H1 (cell line): Measurements from ENCODE around the gene FKBP10. TPM values are rescaled to one million over a fixed set of nuclear protein-coding genes. Genes with fewer than 3 reads are reported as not detected.

Experiments
- CTCF ChIA-PET: fragments of 300-600 bp; sonication (Branson Sonifier 250); formaldehyde crosslinking; loops from one replicate; lab custom pipeline; 2021; ENCODE audit not compliant: partially characterized antibody; lab: Charles Lee
- POLR2A ChIA-PET: fragments of 300-600 bp; sonication (Branson Sonifier 250); formaldehyde crosslinking; loops from one replicate; lab custom pipeline; 2021; ENCODE audit warnings: inconsistent platforms; ENCODE audit not compliant: partially characterized antibody; lab: Charles Lee
- DNase-seq, 2 experiments: peaks; one replicate each; pipeline versions ENCODE4 v3.0.0 to v3.0.0-alpha.2; 2010 to 2022; ENCODE audit warnings: low spot score in 2 of 2, low read depth in 1 of 2, mixed read lengths in 1 of 2
- FAIRE-seq: peaks from 2 replicates; lab custom pipeline; 2011; peaks lifted over from hg19 to GRCh38; lab: Jason Lieb, UNC
- H2AFZ ChIP-seq: 2 replicates; pipeline ENCODE4 v1.8.1; 2012; ENCODE audit warnings: low read length, inconsistent platforms
- H2AK5ac ChIP-seq: 2 replicates; pipeline ENCODE4 v1.6.1; 2013; ENCODE audit warnings: low read depth, low read length
- H2BK120ac ChIP-seq: replicated peaks from 2 replicates; pipeline ENCODE3; 2013; ENCODE audit warnings: low read depth, low read length, inconsistent platforms
- H2BK12ac ChIP-seq: 2 replicates; pipeline ENCODE4 v1.6.1; 2013; ENCODE audit warnings: low read depth, low read length
- H2BK15ac ChIP-seq: 2 replicates; pipeline ENCODE4 v1.6.1; 2013; ENCODE audit warnings: low read length
- H2BK20ac ChIP-seq: 2 replicates; pipeline ENCODE4 v1.6.1; 2013; ENCODE audit warnings: low read length
- H2BK5ac ChIP-seq: 2 replicates; pipeline ENCODE4 v1.6.1; 2013; ENCODE audit warnings: low read depth, low read length
- H3K14ac ChIP-seq: 2 replicates; pipeline ENCODE4 v1.6.1; 2013; ENCODE audit warnings: inconsistent platforms; ENCODE audit not compliant: insufficient read length
- H3K18ac ChIP-seq: 2 replicates; pipeline ENCODE4 v1.6.1; 2013; ENCODE audit warnings: low read length; ENCODE audit errors: extremely low read depth
- H3K23ac ChIP-seq: 2 replicates; pipeline ENCODE4 v1.6.1; 2013; ENCODE audit warnings: inconsistent platforms; ENCODE audit not compliant: insufficient read length
- H3K23me2 ChIP-seq: 2 replicates; pipeline ENCODE4 v1.6.1; 2013; ENCODE audit warnings: low read depth, low read length
- H3K27ac ChIP-seq: 2 replicates; pipeline ENCODE4 v1.6.1; 2011; ENCODE audit warnings: low read depth, low read length, inconsistent platforms
- H3K27me3 ChIP-seq, 4 experiments: replicated peaks in 1 of 4; 1 replicate in 1 of 4; 2 replicates in 3 of 4; pipeline versions ENCODE4 v1.6.1 to v1.8.1; 2011 to 2013; ENCODE audit warnings: low read length in 3 of 4, mild to moderate bottlenecking in 3 of 4, inconsistent platforms in 2 of 4, mixed read lengths in 2 of 4, moderate library complexity in 1 of 4; ENCODE audit not compliant: control insufficient read depth in 3 of 4, insufficient read depth in 3 of 4; ENCODE audit errors: extremely low read depth in 1 of 4
- H3K36me3 ChIP-seq, 4 experiments: 2 replicates each; pipeline versions ENCODE4 v1.6.1 to v1.8.1; 2011 to 2013; ENCODE audit warnings: mild to moderate bottlenecking in 4 of 4, low read length in 3 of 4, moderate library complexity in 2 of 4, control low read depth in 1 of 4, inconsistent platforms in 1 of 4; ENCODE audit not compliant: insufficient read depth in 4 of 4, control insufficient read depth in 2 of 4
- H3K4ac ChIP-seq: replicated peaks from 2 replicates; pipeline ENCODE3; 2013; ENCODE audit warnings: low read length, low read depth, mixed read lengths, inconsistent platforms; ENCODE audit not compliant: insufficient read length
- H3K4me1 ChIP-seq, 4 experiments: replicated peaks in 1 of 4; 1 replicate in 1 of 4; 2 replicates in 3 of 4; pipeline versions ENCODE4 v1.6.1 to v1.8.1; 2011 to 2013; ENCODE audit warnings: low read length in 3 of 4, inconsistent platforms in 2 of 4, mixed read lengths in 1 of 4; ENCODE audit not compliant: insufficient read depth in 4 of 4, control insufficient read depth in 3 of 4
- H3K4me2 ChIP-seq, 2 experiments: 2 replicates each; pipeline versions ENCODE4 v1.6.1 to v1.8.1; 2011 to 2013; ENCODE audit warnings: low read depth in 2 of 2, low read length in 2 of 2, control low read depth in 1 of 2, inconsistent platforms in 1 of 2, mild to moderate bottlenecking in 1 of 2; ENCODE audit not compliant: insufficient read depth in 1 of 2
- H3K4me3 ChIP-seq, 4 experiments: fragments of 200-600, 300-600 bp in 1 of 4; sonication (generic), shearing (Covaris generic), sonication (Bioruptor Twin) in 1 of 4; 2 replicates each; pipeline versions ENCODE4 v1.5.1 to v1.8.1; 2011 to 2016; ENCODE audit warnings: low read length in 4 of 4, low read depth in 3 of 4, control low read depth in 2 of 4, inconsistent platforms in 2 of 4, mild to moderate bottlenecking in 2 of 4, mixed read lengths in 1 of 4, moderate library complexity in 1 of 4; ENCODE audit not compliant: insufficient read depth in 2 of 4; ENCODE audit errors: extremely low read depth in 1 of 4
- H3K56ac ChIP-seq: replicated peaks from 2 replicates; pipeline ENCODE3; 2013; ENCODE audit warnings: low read depth, mild to moderate bottlenecking, mixed read lengths, low read length, inconsistent platforms; ENCODE audit not compliant: insufficient read length
- H3K79me1 ChIP-seq: 2 replicates; pipeline ENCODE4 v1.6.1; 2013; ENCODE audit warnings: low read depth, low read length, control low read depth
- H3K79me2 ChIP-seq, 2 experiments: 2 replicates each; pipeline versions ENCODE4 v1.6.1 to v1.8.1; 2012 to 2013; ENCODE audit warnings: low read length in 2 of 2, mild to moderate bottlenecking in 2 of 2, inconsistent platforms in 1 of 2; ENCODE audit not compliant: insufficient read depth in 2 of 2, control insufficient read depth in 1 of 2
- H3K9ac ChIP-seq, 4 experiments: replicated peaks in 1 of 4; 1 replicate in 1 of 4; 2 replicates in 3 of 4; pipeline versions ENCODE4 v1.6.1 to v1.8.1; 2011 to 2013; ENCODE audit warnings: low read depth in 3 of 4, low read length in 3 of 4, control low read depth in 2 of 4, mild to moderate bottlenecking in 2 of 4, moderate library complexity in 2 of 4, inconsistent platforms in 1 of 4; ENCODE audit errors: extremely low read depth in 1 of 4
- H3K9me3 ChIP-seq, 2 experiments: 2 replicates each; pipeline versions ENCODE4 v1.6.1 to v1.8.1; 2012 to 2013; ENCODE audit warnings: mild to moderate bottlenecking in 2 of 2, moderate library complexity in 2 of 2, control low read depth in 1 of 2, inconsistent platforms in 1 of 2, low read depth in 1 of 2, low read length in 1 of 2, mixed read lengths in 1 of 2; ENCODE audit not compliant: insufficient read depth in 2 of 2
- H4K20me1 ChIP-seq, 2 experiments: replicated peaks in 1 of 2; 2 replicates each; pipeline versions ENCODE3 to v1.8.1; 2011 to 2013; ENCODE audit warnings: inconsistent platforms in 2 of 2, low read length in 2 of 2, mild to moderate bottlenecking in 1 of 2; ENCODE audit not compliant: insufficient read depth in 2 of 2, control insufficient read depth in 1 of 2
- H4K5ac ChIP-seq: 2 replicates; pipeline ENCODE4 v1.6.1; 2013; ENCODE audit warnings: low read length, low read depth, mixed read lengths, inconsistent platforms; ENCODE audit not compliant: insufficient read length
- H4K8ac ChIP-seq: 2 replicates; pipeline ENCODE4 v1.8.0; 2013; ENCODE audit warnings: mild to moderate bottlenecking, moderate library complexity, low read length, inconsistent platforms; ENCODE audit not compliant: insufficient read depth; ENCODE audit errors: extremely low read depth
- H4K91ac ChIP-seq: replicated peaks from 2 replicates; pipeline ENCODE3; 2013; ENCODE audit warnings: low read length, mixed read lengths, inconsistent platforms; ENCODE audit not compliant: insufficient read length
- ATF3 ChIP-seq: IDR thresholded peaks from 2 replicates; pipeline ENCODE4 v1.6.1; 2011; ENCODE audit warnings: low read depth, mild to moderate bottlenecking, low read length; ENCODE audit not compliant: insufficient read depth
- BACH1 ChIP-seq: IDR thresholded peaks from 2 replicates; pipeline ENCODE4 v1.6.1; 2012; ENCODE audit warnings: low read length, improper control_type of control experiment
- CBX5 ChIP-seq: fragments of 300-800, 300-1000 bp; sonication (generic); IDR thresholded peaks from 2 replicates; pipeline ENCODE4 v1.7.1; 2016; ENCODE audit warnings: antibody characterized with exemption, low read length, low read depth
- CTCF ChIP-seq, 3 experiments: IDR thresholded peaks; 1 replicate in 2 of 3; 2 replicates in 1 of 3; pipeline versions ENCODE4 v1.5.1 to v1.6.1; 2011; ENCODE audit warnings: low read length in 3 of 3, mild to moderate bottlenecking in 3 of 3, inconsistent platforms in 2 of 3, low read depth in 1 of 3, moderate library complexity in 1 of 3; ENCODE audit not compliant: insufficient read depth in 1 of 3; ENCODE audit errors: control extremely low read depth in 1 of 3
- HDAC2 ChIP-seq, 2 experiments: fragments of 300-600 bp in 1 of 2; sonication (generic) in 1 of 2; IDR thresholded peaks; 2 replicates each; pipeline ENCODE4 v1.6.1; 2011 to 2012; ENCODE audit warnings: low read depth in 2 of 2, low read length in 2 of 2, mild to moderate bottlenecking in 2 of 2, moderate library complexity in 2 of 2, borderline replicate concordance in 1 of 2, inconsistent platforms in 1 of 2
- NANOG ChIP-seq: IDR thresholded peaks from 2 replicates; pipeline ENCODE4 v1.6.1; 2011; ENCODE audit warnings: low read length, low read depth, mild to moderate bottlenecking, inconsistent platforms; ENCODE audit not compliant: insufficient read depth, poor library complexity, severe bottlenecking
- RBBP5 ChIP-seq: IDR thresholded peaks from 2 replicates; pipeline ENCODE4 v1.7.1; 2012; ENCODE audit warnings: low read depth, mild to moderate bottlenecking, inconsistent platforms, low read length, moderate library complexity, borderline replicate concordance
- SIRT6 ChIP-seq: IDR thresholded peaks from one replicate; pipeline ENCODE4 v1.7.1; 2012; ENCODE audit warnings: low read length, inconsistent platforms
- TBP ChIP-seq: IDR thresholded peaks from 2 replicates; pipeline ENCODE4 v1.6.1; 2011; ENCODE audit warnings: low read depth, low read length, improper control_type of control experiment
- YY1 ChIP-seq: IDR thresholded peaks from 2 replicates; pipeline ENCODE4 v1.6.1; 2011; ENCODE audit warnings: low read depth, mild to moderate bottlenecking, low read length
- WGBS, 2 experiments: shearing (Covaris generic) in 1 of 2; methylation state at CpG; one replicate each; pipeline versions ENCODE4 v1.1.6 to v1.1.7; 2013 to 2015; ENCODE audit warnings: low lambda C conversion rate in 2 of 2, mixed read lengths in 2 of 2, inconsistent platforms in 1 of 2, low coverage in 1 of 2, missing lambda C conversion rate in 1 of 2; ENCODE audit not compliant: insufficient replicate concordance in 2 of 2, insufficient coverage in 1 of 2, insufficient read length in 1 of 2; ENCODE audit errors: extremely low coverage in 1 of 2, missing lambda C conversion rate in 1 of 2; 5-methylcytosine and 5-hydroxymethylcytosine counted together
- polyA plus RNA-seq, 7 experiments: library from polyadenylated mRNA; depleted of rRNA in 3 of 7; stranded (reverse) in 5 of 7; unstranded in 2 of 7; fragments of >200 nt in 5 of 7; fragments of 200-250 nt in 2 of 7; gene quantifications; 1 replicate in 5 of 7; 2 replicates in 1 of 7; 4 replicates in 1 of 7; pipeline versions ENCODE4 v1.2.1 to v1.2.3, GENCODE V29; 2011 to 2013; ENCODE audit warnings: missing spikeins in 2 of 7, mixed read lengths in 2 of 7
- total RNA-seq: library from RNA; stranded (reverse); fragmentation: NEBNext Ultra II Directional; extraction: Animal tissue kit (Norgen Biotek cat#: 25700); gene quantifications from 2 replicates; pipeline ENCODE4 v1.2.1, GENCODE V29; 2021

The FKBP10 gene
- total and polyA plus RNA-seq, 2 of the 8 experiments (the other 6 are each of a cell fraction or from before 2014, with no cell fraction given): 173 to 283 TPM

- H3K4me2 ChIP-seq: no peak overlapping the region
- H4K91ac ChIP-seq: no peak overlapping the region
- H2AFZ ChIP-seq: no peak overlapping the region
- no peak overlapping the region for H4K5ac ChIP-seq
- no peak overlapping the region for H2BK15ac ChIP-seq
- no peak overlapping the region for H2BK12ac ChIP-seq
- no peak overlapping the region for H2BK120ac ChIP-seq
- CTCF ChIA-PET: interaction anchor here (0.7 to 6.8 kb wide), 7 partner anchors 9 to 224 kb away, joined by 3 to 55 read pairs (median 3); no protein-coding TSS in a partner anchor
- no peak overlapping the region for H3K56ac ChIP-seq
- POLR2A ChIA-PET: interaction anchor here (0.8 to 1.6 kb wide), 4 partner anchors 9 to 46 kb away, joined by 3 to 5 read pairs (median 4); partner anchors contain the start of gene HAP1
- peaks cover 0 to 61% of the 10 kb centered on the region in 2 experiments; a peak in 3 of 4 replicates for H3K79me2 ChIP-seq
- DNase-seq (no peak), FAIRE-seq (no peak)
- no peak overlapping the region for H3K4ac ChIP-seq
- H2BK20ac ChIP-seq: no peak overlapping the region
- H3K23ac ChIP-seq: no peak overlapping the region
- H4K8ac ChIP-seq: no peak overlapping the region
- no peak overlapping the region for H3K18ac ChIP-seq
- peaks cover 0 to 45% (median 25%) of the 10 kb centered on the region in 4 experiments; a peak in 6 of 7 replicates for H3K4me1 ChIP-seq
- H3K36me3 ChIP-seq: no peaks in the 10 kb centered on the region
- H2BK5ac ChIP-seq: no peak overlapping the region
- no peaks in the 10 kb centered on the region for H3K27me3 ChIP-seq
- no peak overlapping the region for H3K9ac ChIP-seq
- H3K23me2 ChIP-seq: peaks cover 8% of the 10 kb centered on the region
- peaks cover 17% of the 10 kb centered on the region for H3K79me1 ChIP-seq
- peaks cover 0 to 11% of the 10 kb centered on the region in 2 experiments for H4K20me1 ChIP-seq
- no peak overlapping the region for H3K4me3 ChIP-seq
- no peak overlapping the region for H2AK5ac ChIP-seq
- no peak overlapping the region for H3K14ac ChIP-seq
- H3K9me3 ChIP-seq: no peaks in the 10 kb centered on the region
- WGBS, 2 experiments: 88% methylated on average over 1 of the region's 1 CpG; no CpG with 5 or more reads in 1 of the 2 experiments
- H3K27ac ChIP-seq: no peak overlapping the region
- TF ChIP-seq YY1: no peak
- TF ChIP-seq TBP: no peak
- no peak for TF ChIP-seq BACH1
- TF ChIP-seq HDAC2 (IDR thresholded peaks at IDR 0.05; ENCODE audit: borderline replicate concordance in 1 of 2, low read depth in 2 of 2, low read length in 2 of 2): no peak
- no peak for TF ChIP-seq RBBP5
- TF ChIP-seq CBX5: no peak
- TF ChIP-seq NANOG: no peak
- no peak for TF ChIP-seq CTCF (IDR thresholded peaks at IDR 0.05; ENCODE audit: control extremely low read depth in 1 of 3, insufficient read depth in 1 of 3, low read depth in 1 of 3, low read length in 3 of 3)
- TF ChIP-seq ATF3: no peak
- TF ChIP-seq SIRT6: no peak
These were observed 32.9 kb upstream of the FKBP10 start for GRCh38 chr17:41779954-41780353.
